ENCODE results near the gene ANXA2.

The ANXA2 gene

GRCh38 chr15:60390871-60391501, 6.8 kb downstream of the ANXA2 start:
- no peak for DNase-seq (ENCODE audit: low read depth in 4 of 4, low spot score in 1 of 4)

DNA sequence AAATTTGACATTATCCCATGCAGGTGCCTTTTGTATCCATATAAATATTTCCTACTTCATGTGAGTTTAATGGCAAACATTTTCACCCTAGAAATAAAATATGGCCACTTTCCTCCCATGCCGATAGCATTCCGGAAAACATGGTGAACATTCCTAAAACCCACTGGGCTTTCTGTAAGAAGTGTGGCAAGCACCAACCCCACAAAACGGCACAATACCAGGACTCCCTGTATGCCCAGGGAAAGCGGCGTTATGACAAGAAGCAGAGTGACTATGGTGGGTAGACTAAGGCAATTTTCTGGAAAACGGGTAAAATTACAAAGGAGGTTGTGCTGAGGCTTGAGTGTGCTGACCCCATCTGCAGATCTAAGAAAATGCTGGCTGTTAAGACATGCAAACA, 7.6 kb downstream of the ANXA2 start:
- DNase-seq (ENCODE audit: low read depth in 4 of 4, low spot score in 1 of 4), result no peak

- no peak for DNase-seq (ENCODE audit: low read depth in 4 of 4, low spot score in 1 of 4)
Observed at GRCh38 chr15:60389261-60390077, 8.3 kb downstream of the ANXA2 start.

- no peak for DNase-seq (ENCODE audit: low read depth in 4 of 4, low spot score in 1 of 4)
Observed at GRCh38 chr15:60387321-60387720, 10.5 kb downstream of the ANXA2 start.

DNA sequence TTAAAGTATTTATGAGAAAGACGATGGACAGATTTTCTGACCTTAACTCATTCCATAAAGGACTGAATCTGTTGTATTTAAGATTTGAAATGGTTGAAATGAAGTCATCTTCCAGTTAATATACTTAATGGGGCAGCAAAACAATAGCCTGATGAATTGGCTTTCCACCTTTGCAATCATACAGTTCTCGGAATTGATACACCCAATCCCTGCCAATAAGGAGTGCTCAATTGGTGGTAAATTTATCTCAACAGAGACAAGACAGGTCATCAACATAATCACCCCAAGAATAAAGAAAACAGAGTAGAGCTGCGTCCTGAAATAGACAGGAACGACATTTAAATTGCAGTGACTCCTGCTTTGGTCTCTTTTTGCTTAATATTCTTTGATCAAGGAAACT, 11.2 kb downstream of the ANXA2 start:
- no peak for DNase-seq (ENCODE audit: low read depth in 4 of 4, low spot score in 1 of 4)

DNA sequence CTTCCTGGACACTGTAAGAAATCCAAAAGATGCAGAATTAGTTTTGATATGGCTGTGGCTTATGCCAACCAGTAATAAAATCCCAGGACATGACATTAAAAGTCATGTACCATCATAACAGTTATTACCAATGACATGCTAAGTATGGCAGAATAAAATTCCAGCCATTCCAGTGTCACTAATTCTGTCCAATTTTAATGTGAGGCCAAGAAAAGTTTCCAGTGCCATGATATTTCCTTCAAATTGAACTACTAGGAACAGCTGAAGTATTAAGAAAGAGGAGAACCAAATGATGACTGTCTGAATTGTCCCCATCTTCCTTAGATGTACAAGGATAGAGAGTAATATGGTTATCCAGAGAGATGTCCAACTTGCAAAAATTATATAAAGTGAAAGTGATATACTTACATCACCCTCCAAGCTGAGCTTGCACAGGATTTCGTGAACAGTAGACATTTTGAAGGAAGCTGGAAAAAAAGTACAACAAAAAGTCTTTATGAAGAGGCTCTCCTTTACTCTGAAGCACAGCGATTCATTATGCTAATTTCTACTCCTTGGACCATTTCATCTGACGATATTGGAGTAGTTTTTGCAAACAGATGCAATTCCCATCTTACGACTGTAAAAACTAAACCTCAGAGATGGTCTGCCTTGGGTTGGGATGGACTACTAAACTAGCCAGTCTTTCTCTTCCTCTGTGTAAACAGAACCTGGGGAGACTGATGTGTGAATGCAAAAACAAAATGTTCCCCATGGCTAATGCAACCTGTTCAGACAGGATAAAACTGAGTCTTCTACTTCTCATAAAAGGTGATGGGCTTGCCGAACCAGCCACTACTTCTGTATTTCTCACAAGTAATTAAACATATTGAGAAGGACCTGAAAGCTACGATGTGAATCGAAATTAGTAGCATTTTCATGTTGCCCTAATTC, 11.9 kb downstream of the ANXA2 start:
- DNase-seq (ENCODE audit: low read depth in 4 of 4, low spot score in 1 of 4), result no peak

DNA sequence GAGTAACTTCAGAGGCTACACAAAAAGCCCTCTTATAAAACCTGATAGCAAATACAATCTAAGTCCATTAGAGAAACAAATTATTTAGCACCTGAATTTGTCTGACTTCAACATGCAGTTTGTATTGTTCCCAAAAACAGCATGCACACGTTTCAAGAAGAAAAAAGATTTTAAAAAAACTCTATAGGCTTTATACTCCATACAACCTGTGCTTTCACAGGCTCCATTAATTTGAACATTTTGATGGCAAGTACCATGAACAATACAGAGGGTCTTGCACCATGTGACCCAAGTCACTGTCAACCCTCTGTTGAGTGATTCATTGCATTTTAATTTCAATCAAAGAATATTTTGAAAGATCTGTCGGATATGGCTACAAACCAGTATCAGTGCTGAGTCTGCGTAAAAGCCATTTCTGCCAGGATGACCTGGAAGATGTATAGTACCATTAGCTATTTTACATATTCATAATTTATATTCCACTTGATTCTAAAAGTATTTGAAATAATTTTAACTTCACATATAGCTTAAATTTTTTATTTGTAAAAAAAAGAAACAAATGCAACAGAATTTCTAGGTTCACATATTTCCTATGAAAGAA, 13.2 kb downstream of the ANXA2 start:
- no peak for DNase-seq (ENCODE audit: low read depth in 4 of 4, low spot score in 1 of 4)

- DNase-seq (ENCODE audit: low read depth in 4 of 4, low spot score in 1 of 4), result no peak
Observed at GRCh38 chr15:60384053-60384452, 13.7 kb downstream of the ANXA2 start.

GRCh38 chr15:60382773-60383674, 14.8 kb downstream of the ANXA2 start:
- DNase-seq (ENCODE audit: low read depth in 4 of 4, low spot score in 1 of 4), result no peak

DNA sequence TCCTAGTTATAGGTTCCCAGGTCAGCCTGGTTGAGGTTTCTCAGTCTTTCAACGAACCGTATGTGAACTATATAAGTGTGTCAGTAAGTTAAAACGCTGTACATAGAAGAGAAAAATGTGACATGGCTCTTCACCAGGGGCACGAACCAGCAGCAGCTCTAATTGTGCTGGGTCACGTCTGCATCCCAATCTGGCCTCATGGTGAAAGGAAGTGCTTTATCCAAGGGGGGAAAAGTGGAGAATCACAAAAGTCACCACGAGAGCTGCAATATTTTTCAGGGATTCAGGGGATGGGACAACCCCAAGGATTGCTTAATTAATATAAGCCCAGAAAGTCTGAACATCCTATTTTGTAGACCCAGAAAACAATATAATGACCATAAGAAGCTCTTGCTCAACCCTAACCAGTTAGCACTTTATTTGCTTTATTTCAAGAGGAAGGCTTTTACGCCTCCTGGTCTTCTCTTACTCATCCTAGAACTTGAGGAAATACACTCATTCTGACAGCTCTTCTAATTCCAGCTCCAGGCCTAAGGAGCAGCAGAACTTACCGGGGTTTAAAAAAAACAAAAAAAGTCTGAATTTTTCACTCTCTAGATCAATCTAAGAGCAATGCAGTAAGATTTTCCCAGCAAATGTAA, 16.5 kb downstream of the ANXA2 start:
- no peak for DNase-seq (ENCODE audit: low read depth in 4 of 4, low spot score in 1 of 4)

GRCh38 chr15:60379525-60380274, 18.1 kb downstream of the ANXA2 start:
- no peak for DNase-seq (ENCODE audit: low read depth in 4 of 4, low spot score in 1 of 4)

DNA sequence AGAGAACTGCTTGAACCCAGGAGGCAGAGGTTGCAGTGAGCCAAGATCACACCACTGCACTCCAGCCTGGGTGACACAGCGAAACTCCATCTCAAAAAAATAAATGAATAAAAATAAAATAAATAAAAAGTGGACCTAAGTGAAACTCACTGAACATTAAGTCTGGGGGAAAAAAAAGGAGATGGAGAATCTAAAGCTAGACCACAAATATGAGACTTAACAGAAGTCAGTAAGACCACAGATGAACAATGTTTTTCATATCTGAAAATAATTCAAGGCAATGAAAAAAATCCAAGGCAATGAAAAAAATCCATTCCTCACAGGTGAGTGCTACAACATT, 18.6 kb downstream of the ANXA2 start:
- no peak for DNase-seq (ENCODE audit: low read depth in 4 of 4, low spot score in 1 of 4)

- no peak for DNase-seq (ENCODE audit: low read depth in 4 of 4, low spot score in 1 of 4)
Observed at GRCh38 chr15:60376677-60377095, 21.1 kb downstream of the ANXA2 start.

- DNase-seq (ENCODE audit: low read depth in 4 of 4, low spot score in 1 of 4), result no peak
Observed at GRCh38 chr15:60375306-60375705, 22.5 kb downstream of the ANXA2 start.

GRCh38 chr15:60374628-60375081, 23.1 kb downstream of the ANXA2 start:
- no peak for DNase-seq (ENCODE audit: low read depth in 4 of 4, low spot score in 1 of 4)

DNA sequence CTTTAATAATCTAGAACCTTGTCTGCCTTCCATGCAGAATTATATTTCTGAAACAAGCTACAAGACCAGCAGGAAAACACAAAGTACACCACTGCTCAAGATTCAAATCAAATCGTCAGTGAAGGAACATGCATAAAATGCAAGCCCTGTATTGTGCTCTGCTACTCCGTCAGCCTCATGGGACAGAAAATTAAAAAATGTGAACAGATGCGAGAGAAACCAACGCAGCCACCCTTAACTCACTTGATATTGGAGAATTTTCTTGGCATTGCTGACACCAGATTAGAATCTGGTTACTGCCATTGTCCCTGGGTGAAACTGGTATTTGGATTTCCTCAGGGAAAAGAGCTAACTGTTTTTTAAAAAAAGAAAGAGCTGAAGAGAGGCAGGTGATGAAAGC, 23.6 kb downstream of the ANXA2 start:
- no peak for DNase-seq (ENCODE audit: low read depth in 4 of 4, low spot score in 1 of 4)

DNA sequence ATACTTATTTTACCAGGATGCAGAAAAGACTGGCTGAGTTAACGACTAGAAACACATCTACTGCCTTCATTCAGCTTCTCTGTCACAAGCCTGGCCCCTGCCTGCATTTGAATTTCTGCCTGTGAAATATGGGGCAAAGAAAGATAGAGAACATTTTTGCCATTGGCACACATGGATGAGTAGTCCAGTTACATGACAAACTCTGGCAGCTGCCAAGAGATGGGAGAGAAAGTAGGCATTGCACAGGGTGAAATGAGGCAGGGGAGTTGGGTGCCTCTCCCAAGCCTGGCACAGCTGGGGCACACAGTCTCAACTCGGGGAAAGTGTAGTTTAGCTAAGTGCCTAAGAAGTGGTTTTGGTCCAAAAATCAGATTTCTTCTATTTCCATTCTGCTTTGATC, 24.0 kb downstream of the ANXA2 start:
- no peak for DNase-seq (ENCODE audit: low read depth in 4 of 4, low spot score in 1 of 4)

DNA sequence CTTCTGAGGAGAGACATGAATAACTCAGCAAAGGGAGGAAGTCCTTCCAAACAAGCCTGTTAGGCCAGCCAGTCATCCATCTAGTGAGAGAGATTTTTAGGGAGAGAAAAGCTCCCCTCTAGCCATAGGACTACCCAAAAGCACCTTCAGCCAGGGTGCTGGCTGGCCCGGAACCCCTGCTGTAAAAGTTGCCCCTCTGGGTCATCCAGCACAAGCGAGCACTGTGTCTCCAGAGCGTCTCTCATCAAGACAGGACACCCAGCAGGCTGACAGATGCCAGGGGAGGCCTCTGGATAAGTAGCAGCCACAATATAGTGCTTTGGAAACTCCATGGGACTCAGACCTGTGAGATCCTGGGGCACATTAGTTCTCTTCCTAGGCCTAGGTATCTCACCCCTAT, 24.5 kb downstream of the ANXA2 start:
- DNase-seq (ENCODE audit: low read depth in 4 of 4, low spot score in 1 of 4), result no peak

GRCh38 chr15:60372756-60373155, 25.0 kb downstream of the ANXA2 start:
- DNase-seq (ENCODE audit: low read depth in 4 of 4, low spot score in 1 of 4), result no peak
